H1 (cell line): ENCODE results near the gene MCEE. TPM values are rescaled to one million over a fixed set of nuclear protein-coding genes. Genes with fewer than 3 reads are reported as not detected.

Experiments
- RFX5 ChIP-seq: IDR thresholded peaks from 2 replicates; pipeline ENCODE4 v1.6.1; 2011; ENCODE audit warnings: low read depth, low read length, improper control_type of control experiment, borderline replicate concordance
- polyA plus RNA-seq, 7 experiments: library from polyadenylated mRNA; depleted of rRNA in 3 of 7; stranded (reverse) in 5 of 7; unstranded in 2 of 7; fragments of >200 nt in 5 of 7; fragments of 200-250 nt in 2 of 7; gene quantifications; 1 replicate in 5 of 7; 2 replicates in 1 of 7; 4 replicates in 1 of 7; pipeline versions ENCODE4 v1.2.1 to v1.2.3, GENCODE V29; 2011 to 2013; ENCODE audit warnings: missing spikeins in 2 of 7, mixed read lengths in 2 of 7
- total RNA-seq: library from RNA; stranded (reverse); fragmentation: NEBNext Ultra II Directional; extraction: Animal tissue kit (Norgen Biotek cat#: 25700); gene quantifications from 2 replicates; pipeline ENCODE4 v1.2.1, GENCODE V29; 2021

Gene MCEE
- total and polyA plus RNA-seq, 2 of the 8 experiments (the other 6 are each of a cell fraction or from before 2014, with no cell fraction given) = 7.3 to 14.1 TPM

DNA sequence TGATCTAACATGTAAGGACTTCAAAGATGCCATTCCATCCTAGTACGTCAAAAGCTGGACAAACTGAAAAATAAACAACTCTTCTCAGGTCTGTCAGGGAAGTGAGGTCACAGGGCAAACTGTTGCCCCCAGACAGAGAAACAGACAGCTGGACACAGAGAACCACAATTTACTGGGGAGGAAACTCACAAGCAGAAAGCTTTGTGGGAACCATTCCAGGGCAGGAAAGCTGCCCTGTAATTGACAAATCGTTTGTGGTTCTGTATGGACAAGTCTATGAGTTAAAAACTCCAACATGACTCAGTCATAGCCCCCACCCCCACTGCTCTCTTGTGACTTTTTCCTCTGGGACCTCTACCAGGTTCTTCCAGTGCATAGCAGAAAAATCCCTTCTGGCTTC, 28.4 kb downstream of the MCEE start (continued):
- no peak for TF ChIP-seq RFX5
